ENCODE measurements around the gene ST3GAL3.

ST3GAL3 gene

GRCh38 chr1:43979528-43980254, 272.4 kb downstream of the ST3GAL3 start:
- Histone ChIP-seq H3K4me1 (ENCODE audit: control insufficient read depth, insufficient read depth, low read length, poor library complexity, severe bottlenecking) (peaks cover 23% of the 10 kb centered on the region), H3K27me3 (replicated peaks; ENCODE audit: control insufficient read depth, insufficient read depth, low read length, poor library complexity, severe bottlenecking) (no peaks in the 10 kb centered on the region), H3K9me3 (ENCODE audit: control insufficient read depth, low read length) (no peaks in the 10 kb centered on the region), H3K27ac (ENCODE audit: insufficient read depth, low read length, poor library complexity, severe bottlenecking) (no peak overlapping the region), H3K36me3 (ENCODE audit: control insufficient read depth, insufficient read depth, low read length) (peaks cover 14% of the 10 kb centered on the region), H3K4me3 (ENCODE audit: insufficient read depth, low read depth, low read length, poor library complexity, severe bottlenecking) (peak overlapping the region; percentile 41)
- DNase-seq: no peak

GRCh38 chr1:43980255-43981134, 273.2 kb downstream of the ST3GAL3 start:
- H3K27me3 ChIP-seq (replicated peaks; ENCODE audit: control insufficient read depth, insufficient read depth, low read length, poor library complexity, severe bottlenecking): no peaks in the 10 kb centered on the region
- DNase-seq: no peak
- no peak overlapping the region for H3K27ac ChIP-seq (ENCODE audit: insufficient read depth, low read length, poor library complexity, severe bottlenecking)
- no peaks in the 10 kb centered on the region for H3K9me3 ChIP-seq (ENCODE audit: control insufficient read depth, low read length)
- H3K4me3 ChIP-seq (ENCODE audit: insufficient read depth, low read depth, low read length, poor library complexity, severe bottlenecking): no peak overlapping the region
- peaks cover 23% of the 10 kb centered on the region for H3K4me1 ChIP-seq (ENCODE audit: control insufficient read depth, insufficient read depth, low read length, poor library complexity, severe bottlenecking)
- H3K36me3 ChIP-seq (ENCODE audit: control insufficient read depth, insufficient read depth, low read length): peaks cover 14% of the 10 kb centered on the region

Measured in effector memory CD4-positive, alpha-beta T cell (primary cell).